ENCODE data around the gene NCF2.

GRCh38 chr1:183632114-183632513 is 41.9 kb upstream of the NCF2 start:
- TF ChIP-seq CTCF (IDR thresholded peaks at IDR 0.05) (no peak), POLR2A (IDR thresholded peaks at IDR 0.05) (no peak)

Data from body of pancreas (tissue), 4 donors.